ENCODE data around the gene CIRBP.

DNA sequence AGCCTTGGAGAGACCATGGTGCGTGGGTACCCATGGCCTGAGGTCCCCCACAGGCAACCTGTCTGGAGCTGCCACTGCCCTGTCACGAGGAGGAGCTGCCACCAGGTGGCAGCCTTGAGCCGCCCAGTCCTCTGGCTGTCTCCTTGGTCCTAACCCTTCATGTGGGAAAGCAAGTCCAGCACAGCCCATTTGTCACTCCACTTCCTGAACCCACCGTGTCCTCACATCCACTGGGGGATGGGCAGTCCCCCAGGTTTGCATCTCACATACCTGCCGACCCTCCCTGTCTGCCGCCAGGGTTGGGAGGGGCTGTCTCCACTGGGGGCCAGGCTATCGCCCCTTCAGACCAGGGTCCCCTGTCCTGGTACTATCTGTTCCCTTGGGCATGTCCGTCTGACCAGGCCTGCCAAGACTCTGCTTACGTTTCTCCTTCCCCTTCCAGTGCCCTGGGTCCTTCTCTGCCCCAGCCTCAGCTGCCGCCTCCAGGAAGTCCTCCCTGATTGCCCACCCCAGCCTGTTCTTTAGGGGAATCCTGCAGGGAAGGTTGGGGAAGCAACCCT, 10.7 kb downstream of the CIRBP start:
- TF ChIP-seq, protein P1, sequence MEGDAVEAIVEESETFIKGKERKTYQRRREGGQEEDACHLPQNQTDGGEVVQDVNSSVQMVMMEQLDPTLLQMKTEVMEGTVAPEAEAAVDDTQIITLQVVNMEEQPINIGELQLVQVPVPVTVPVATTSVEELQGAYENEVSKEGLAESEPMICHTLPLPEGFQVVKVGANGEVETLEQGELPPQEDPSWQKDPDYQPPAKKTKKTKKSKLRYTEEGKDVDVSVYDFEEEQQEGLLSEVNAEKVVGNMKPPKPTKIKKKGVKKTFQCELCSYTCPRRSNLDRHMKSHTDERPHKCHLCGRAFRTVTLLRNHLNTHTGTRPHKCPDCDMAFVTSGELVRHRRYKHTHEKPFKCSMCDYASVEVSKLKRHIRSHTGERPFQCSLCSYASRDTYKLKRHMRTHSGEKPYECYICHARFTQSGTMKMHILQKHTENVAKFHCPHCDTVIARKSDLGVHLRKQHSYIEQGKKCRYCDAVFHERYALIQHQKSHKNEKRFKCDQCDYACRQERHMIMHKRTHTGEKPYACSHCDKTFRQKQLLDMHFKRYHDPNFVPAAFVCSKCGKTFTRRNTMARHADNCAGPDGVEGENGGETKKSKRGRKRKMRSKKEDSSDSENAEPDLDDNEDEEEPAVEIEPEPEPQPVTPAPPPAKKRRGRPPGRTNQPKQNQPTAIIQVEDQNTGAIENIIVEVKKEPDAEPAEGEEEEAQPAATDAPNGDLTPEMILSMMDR (conservative IDR thresholded peaks at IDR 0.05; ENCODE audit: low read depth, low read length), result peak; percentile 96
- TF ChIP-seq EZH2 (IDR thresholded peaks at IDR 0.05; ENCODE audit: borderline replicate concordance, low read depth, low read length, poor library complexity, severe bottlenecking), result no peak

Measured in A673 (cell line).